ENCODE data around the gene EFHC2.

Gene EFHC2

GRCh38 chrX:44130189-44130588, 213.3 kb downstream of the EFHC2 start:
- no peak for TF ChIP-seq CTCF (IDR thresholded peaks at IDR 0.05; ENCODE audit: borderline replicate concordance, control extremely low read depth, extremely low read depth, insufficient read depth, missing control alignments)
- DNase-seq (ENCODE audit: low spot score) = no peak
- in situ Hi-C loops (cut with MboI; ENCODE audit: low sequenced_read_pairs, unreplicated experiment) = no loop called here

GRCh38 chrX:44113337-44113736, 230.1 kb downstream of the EFHC2 start:
- no peak for TF ChIP-seq CTCF (IDR thresholded peaks at IDR 0.05; ENCODE audit: borderline replicate concordance, control extremely low read depth, extremely low read depth, insufficient read depth, missing control alignments)
- in situ Hi-C loops (cut with MboI; ENCODE audit: low sequenced_read_pairs, unreplicated experiment) = no loop called here
- DNase-seq (ENCODE audit: low spot score) = no peak

- TF ChIP-seq CTCF (IDR thresholded peaks at IDR 0.05; ENCODE audit: borderline replicate concordance, control extremely low read depth, extremely low read depth, insufficient read depth, missing control alignments) = no peak
- in situ Hi-C loops (cut with MboI; ENCODE audit: low sequenced_read_pairs, unreplicated experiment) = no loop called here
- no peak for DNase-seq (ENCODE audit: low spot score)
These were observed 236.6 kb downstream of the EFHC2 start for GRCh38 chrX:44106864-44107263.

GRCh38 chrX:44105228-44105913, 238.1 kb downstream of the EFHC2 start:
- no peak for DNase-seq (ENCODE audit: low spot score)
- no peak for TF ChIP-seq CTCF (IDR thresholded peaks at IDR 0.05; ENCODE audit: borderline replicate concordance, control extremely low read depth, extremely low read depth, insufficient read depth, missing control alignments)
- in situ Hi-C loops (cut with MboI; ENCODE audit: low sequenced_read_pairs, unreplicated experiment) = no loop called here

- in situ Hi-C loops (cut with MboI; ENCODE audit: low sequenced_read_pairs, unreplicated experiment) = no loop called here
- no peak for TF ChIP-seq CTCF (IDR thresholded peaks at IDR 0.05; ENCODE audit: borderline replicate concordance, control extremely low read depth, extremely low read depth, insufficient read depth, missing control alignments)
- DNase-seq (ENCODE audit: low spot score) = no peak
These were observed 238.8 kb downstream of the EFHC2 start for GRCh38 chrX:44104699-44105098.

- in situ Hi-C loops (cut with MboI; ENCODE audit: low sequenced_read_pairs, unreplicated experiment) = no loop called here
- no peak for DNase-seq (ENCODE audit: low spot score)
- no peak for TF ChIP-seq CTCF (IDR thresholded peaks at IDR 0.05; ENCODE audit: borderline replicate concordance, control extremely low read depth, extremely low read depth, insufficient read depth, missing control alignments)
These were observed 242.2 kb downstream of the EFHC2 start for GRCh38 chrX:44101281-44101680.

All from GM13976 (cell line).